Endothelial cell of umbilical vein (primary cell): ENCODE data around the gene MYRIP. TPM values are rescaled to one million over a fixed set of nuclear protein-coding genes. Genes with fewer than 3 reads are reported as not detected.
"Not testable (repeated sequence)": the region's sequence is repeated elsewhere in the genome, so short reads cannot be mapped to it uniquely, and the experiment has no call there.

Experiments
- BruUV-seq: library from RNA; stranded (reverse); fragments of 400-500 nt; replicated peaks from 2 replicates; lab custom pipeline; 2021; lab: Mats Ljungman, UMichigan
- CTCF ChIA-PET: fragments of 300-600, 350-600 bp; sonication (Branson Sonifier 250); formaldehyde crosslinking; loops from one replicate; lab custom pipeline; 2021; ENCODE audit warnings: antibody characterized with exemption, inconsistent platforms; lab: Charles Lee
- POLR2A ChIA-PET: fragments of 300-600, 350-600 bp; sonication (Branson Sonifier 250); formaldehyde crosslinking; loops from one replicate; lab custom pipeline; 2021; ENCODE audit warnings: antibody characterized with exemption, inconsistent platforms; lab: Charles Lee
- DNase-seq: peaks from one replicate; pipeline ENCODE4 v3.0.0-alpha.2; 2011; ENCODE audit warnings: low read depth, low spot score
- FAIRE-seq: peaks from 2 replicates; lab custom pipeline; 2011; peaks lifted over from hg19 to GRCh38; lab: Jason Lieb, UNC
- H2AFZ ChIP-seq: 2 replicates; pipeline ENCODE4 v1.6.0; 2012; ENCODE audit warnings: low read depth, low read length, control low read depth, inconsistent platforms
- H3K27ac ChIP-seq: 2 replicates; pipeline ENCODE4 v1.5.1; 2011; ENCODE audit warnings: low read depth, mild to moderate bottlenecking, control low read depth, low read length, moderate library complexity; ENCODE audit not compliant: insufficient read depth
- H3K27me3 ChIP-seq, 2 experiments: 2 replicates each; pipeline versions ENCODE4 v1.6.0 to v1.6.1; 2011; ENCODE audit warnings: low read length in 2 of 2, mixed read lengths in 1 of 2; ENCODE audit not compliant: control insufficient read depth in 2 of 2, insufficient read depth in 2 of 2
- H3K36me3 ChIP-seq, 2 experiments: 2 replicates in 1 of 2; 3 replicates in 1 of 2; pipeline ENCODE4 v1.5.1; 2011; ENCODE audit warnings: low read length in 2 of 2, mild to moderate bottlenecking in 1 of 2, moderate library complexity in 1 of 2; ENCODE audit not compliant: control insufficient read depth in 2 of 2, insufficient read depth in 2 of 2; ENCODE audit errors: extremely low read depth in 1 of 2
- H3K4me1 ChIP-seq: 3 replicates; pipeline ENCODE4 v1.5.1; 2011; ENCODE audit warnings: mild to moderate bottlenecking, low read length; ENCODE audit not compliant: control insufficient read depth, insufficient read depth; ENCODE audit errors: extremely low read depth
- H3K4me2 ChIP-seq: 2 replicates; pipeline ENCODE4 v1.6.1; 2011; ENCODE audit warnings: low read length, control low read depth, mixed read lengths; ENCODE audit not compliant: insufficient read depth
- H3K4me3 ChIP-seq, 3 experiments: fragments of 200-600 bp in 1 of 3; sonication (generic), shearing (Covaris generic) in 1 of 3; replicated peaks in 1 of 3; 2 replicates each; pipeline ENCODE4 v1.5.1; 2011 to 2016; ENCODE audit warnings: control low read depth in 3 of 3, low read length in 3 of 3, mild to moderate bottlenecking in 2 of 3, inconsistent platforms in 1 of 3, low read depth in 1 of 3, moderate library complexity in 1 of 3; ENCODE audit not compliant: insufficient read depth in 1 of 3
- H3K79me2 ChIP-seq: 2 replicates; pipeline ENCODE4 v1.6.0; 2012; ENCODE audit warnings: low read length, inconsistent platforms; ENCODE audit not compliant: control insufficient read depth, insufficient read depth
- H3K9ac ChIP-seq: replicated peaks from 2 replicates; pipeline ENCODE3; 2011; ENCODE audit warnings: low read length, control low read depth; ENCODE audit not compliant: insufficient read depth; ENCODE audit errors: extremely low read depth
- H3K9me1 ChIP-seq: replicated peaks from 3 replicates; pipeline ENCODE4 v1.6.0; 2011; ENCODE audit warnings: mild to moderate bottlenecking, low read length; ENCODE audit not compliant: control insufficient read depth, insufficient read depth; ENCODE audit errors: extremely low read depth
- H3K9me3 ChIP-seq: replicated peaks from 2 replicates; pipeline ENCODE4 v1.5.1; 2012; ENCODE audit warnings: low read length, inconsistent platforms; ENCODE audit not compliant: control insufficient read depth, insufficient read depth
- H4K20me1 ChIP-seq: replicated peaks from 2 replicates; pipeline ENCODE3; 2011; ENCODE audit warnings: mild to moderate bottlenecking, low read length; ENCODE audit not compliant: control insufficient read depth, insufficient read depth; ENCODE audit errors: extremely low read depth
- EZH2 ChIP-seq: IDR thresholded peaks from 2 replicates; pipeline ENCODE4 v1.6.1; 2012; ENCODE audit warnings: borderline replicate concordance, low read depth, mild to moderate bottlenecking, moderate library complexity, low read length, inconsistent platforms; ENCODE audit not compliant: severe bottlenecking
- FOS ChIP-seq: IDR thresholded peaks from 2 replicates; pipeline ENCODE4 v1.6.1; 2011; ENCODE audit warnings: mild to moderate bottlenecking, low read length, moderate library complexity, borderline replicate concordance; ENCODE audit not compliant: insufficient read depth
- GATA2 ChIP-seq: IDR thresholded peaks from 2 replicates; pipeline ENCODE4 v1.7.0; 2011; ENCODE audit warnings: low read depth, mild to moderate bottlenecking, moderate library complexity, mixed read lengths, low read length; ENCODE audit not compliant: insufficient read length, insufficient read depth
- JUN ChIP-seq: IDR thresholded peaks from 2 replicates; pipeline ENCODE4 v1.6.1; 2011; ENCODE audit warnings: borderline replicate concordance, low read depth; ENCODE audit not compliant: insufficient read length, insufficient read depth
- MYC ChIP-seq: IDR thresholded peaks from one replicate; pipeline ENCODE4 v1.6.1; 2011; ENCODE audit warnings: mild to moderate bottlenecking, low read depth, low read length
- POLR2A ChIP-seq: IDR thresholded peaks from 2 replicates; pipeline ENCODE4 v1.6.1; 2012; ENCODE audit warnings: low read depth, mild to moderate bottlenecking, control low read depth, low read length
- POLR2AphosphoS5 ChIP-seq: IDR thresholded peaks from 2 replicates; pipeline ENCODE4 v1.6.1; 2012; ENCODE audit warnings: low read depth, mild to moderate bottlenecking, control low read depth, low read length, moderate library complexity; ENCODE audit not compliant: insufficient read depth
- dilution Hi-C: fragments of 300-500 bp; cut with MboI; formaldehyde crosslinking; loops from one replicate; pipeline ENCODE4 v1.15.0; 2019; ENCODE audit warnings: low sequenced_read_pairs; ENCODE audit not compliant: extremely low pct_ligation_motif_present
- intact Hi-C: fragments of 100-400 bp; cut with micrococcal nuclease; formaldehyde crosslinking; loops from one replicate; pipeline ENCODE4 v1.10.0; 2022
- polyA plus RNA-seq, 4 experiments: library from polyadenylated mRNA; depleted of rRNA in 3 of 4; stranded (reverse) in 3 of 4; unstranded in 1 of 4; fragments of >200 nt; gene quantifications; 2 replicates each; pipeline versions ENCODE4 v1.2.1 to v1.2.3, GENCODE V29; 2011 to 2012; ENCODE audit warnings: missing spikeins in 1 of 4
- total RNA-seq: library from RNA; stranded (reverse); gene quantifications from 2 replicates; pipeline ENCODE4 v1.2.3, GENCODE V29; 2021
- TF ChIP-seq, protein P1 (sequence below): IDR thresholded peaks from 2 replicates; pipeline ENCODE4 v1.6.1; 2011; ENCODE audit not compliant: insufficient read depth, insufficient read length
- TF ChIP-seq, protein P2 (sequence below), 2 donors: IDR thresholded peaks; 1 replicate in 1 of 2; 2 replicates in 1 of 2; pipeline ENCODE4 v1.5.1; 2011; ENCODE audit warnings: low read length in 2 of 2, mild to moderate bottlenecking in 2 of 2, moderate library complexity in 2 of 2, control low read depth in 1 of 2, inconsistent platforms in 1 of 2, low read depth in 1 of 2; ENCODE audit not compliant: insufficient read depth in 1 of 2; ENCODE audit errors: extremely low read depth in 1 of 2

The MYRIP gene
- total and polyA plus RNA-seq, 2 donors (not counting 3 experiments of a cell fraction or from before 2014, with no cell fraction given) = 6.7 to 11.9 TPM

DNA sequence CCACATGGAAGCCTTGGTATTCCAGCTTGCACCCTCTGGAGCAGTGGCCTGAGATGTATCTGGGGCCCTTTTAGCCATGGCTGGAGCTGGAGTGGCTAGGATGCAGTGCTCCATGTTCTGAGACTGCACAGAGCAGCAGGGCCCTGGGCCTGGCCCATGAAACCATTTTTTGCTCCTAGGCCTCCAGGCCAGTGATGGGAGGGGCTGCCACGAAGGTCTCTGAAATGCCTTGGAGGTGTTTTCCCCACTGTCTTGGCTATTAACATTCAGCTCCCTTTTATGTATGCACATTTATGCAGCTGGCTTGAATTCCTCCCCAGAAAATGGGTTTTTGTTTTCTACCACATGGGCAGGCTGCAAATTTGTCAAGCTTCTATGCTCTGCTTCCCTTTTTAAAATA lies 43.0 kb upstream of the MYRIP start:
- H2AFZ ChIP-seq = no peak overlapping the region
- CTCF ChIA-PET = interaction anchor here (1.1 kb wide), 1 partner anchor 9 kb away, joined by 3 read pairs; no protein-coding TSS in a partner anchor
- dilution Hi-C loops = no loop called here
- H3K9me3 ChIP-seq = no peaks in the 10 kb centered on the region
- BruUV-seq = no TSS peak
- no peaks in the 10 kb centered on the region for H3K36me3 ChIP-seq
- FAIRE-seq = no peak
- no peak overlapping the region for H3K4me2 ChIP-seq
- H3K4me1 ChIP-seq = peaks cover 8% of the 10 kb centered on the region
- no peak overlapping the region for H3K27ac ChIP-seq
- no peak for DNase-seq
- H3K9ac ChIP-seq = no peak overlapping the region
- no peaks in the 10 kb centered on the region for H4K20me1 ChIP-seq
- TF ChIP-seq, protein P1, sequence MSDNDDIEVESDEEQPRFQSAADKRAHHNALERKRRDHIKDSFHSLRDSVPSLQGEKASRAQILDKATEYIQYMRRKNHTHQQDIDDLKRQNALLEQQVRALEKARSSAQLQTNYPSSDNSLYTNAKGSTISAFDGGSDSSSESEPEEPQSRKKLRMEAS = no peak
- TF ChIP-seq MYC = no peak
- TF ChIP-seq EZH2 = no peak
- TF ChIP-seq FOS = no peak
- no peak for TF ChIP-seq GATA2
- TF ChIP-seq JUN = no peak
- no peak for TF ChIP-seq POLR2AphosphoS5
- TF ChIP-seq, protein P2, sequence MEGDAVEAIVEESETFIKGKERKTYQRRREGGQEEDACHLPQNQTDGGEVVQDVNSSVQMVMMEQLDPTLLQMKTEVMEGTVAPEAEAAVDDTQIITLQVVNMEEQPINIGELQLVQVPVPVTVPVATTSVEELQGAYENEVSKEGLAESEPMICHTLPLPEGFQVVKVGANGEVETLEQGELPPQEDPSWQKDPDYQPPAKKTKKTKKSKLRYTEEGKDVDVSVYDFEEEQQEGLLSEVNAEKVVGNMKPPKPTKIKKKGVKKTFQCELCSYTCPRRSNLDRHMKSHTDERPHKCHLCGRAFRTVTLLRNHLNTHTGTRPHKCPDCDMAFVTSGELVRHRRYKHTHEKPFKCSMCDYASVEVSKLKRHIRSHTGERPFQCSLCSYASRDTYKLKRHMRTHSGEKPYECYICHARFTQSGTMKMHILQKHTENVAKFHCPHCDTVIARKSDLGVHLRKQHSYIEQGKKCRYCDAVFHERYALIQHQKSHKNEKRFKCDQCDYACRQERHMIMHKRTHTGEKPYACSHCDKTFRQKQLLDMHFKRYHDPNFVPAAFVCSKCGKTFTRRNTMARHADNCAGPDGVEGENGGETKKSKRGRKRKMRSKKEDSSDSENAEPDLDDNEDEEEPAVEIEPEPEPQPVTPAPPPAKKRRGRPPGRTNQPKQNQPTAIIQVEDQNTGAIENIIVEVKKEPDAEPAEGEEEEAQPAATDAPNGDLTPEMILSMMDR (IDR thresholded peaks at IDR 0.05; ENCODE audit: extremely low read depth in 1 of 2, insufficient read depth in 1 of 2, low read depth in 1 of 2, low read length in 2 of 2) = no peak
- no peak for TF ChIP-seq POLR2A
- POLR2A ChIA-PET = no interaction called here
- no peak overlapping the region for H3K4me3 ChIP-seq
- intact Hi-C loops = no loop called here
- no peaks in the 10 kb centered on the region for H3K9me1 ChIP-seq
- H3K27me3 ChIP-seq = no peaks in the 10 kb centered on the region
- H3K79me2 ChIP-seq = no peaks in the 10 kb centered on the region

DNA sequence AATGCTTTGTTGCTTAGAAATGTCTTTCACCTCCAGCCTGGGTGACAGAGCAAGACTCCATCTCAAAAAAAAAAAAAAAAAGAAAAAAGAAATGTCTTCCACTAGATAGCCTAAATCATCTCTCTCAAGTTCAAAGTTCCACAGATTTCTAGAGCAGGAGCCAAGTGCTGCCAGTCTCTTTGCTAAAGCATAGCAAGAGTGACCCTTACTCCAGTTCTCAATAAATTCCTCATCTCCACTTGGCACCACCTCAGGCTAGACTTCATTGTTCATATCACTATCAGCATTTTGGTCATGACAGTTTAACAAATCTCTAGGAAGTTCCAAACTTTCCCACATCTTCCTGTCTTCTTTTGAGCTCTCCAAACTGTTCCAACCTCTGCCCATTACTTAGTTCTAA lies 42.5 kb upstream of the MYRIP start:
- H3K4me1 ChIP-seq, POLR2A ChIA-PET, H3K27ac ChIP-seq, FAIRE-seq, dilution Hi-C loops, H3K36me3 ChIP-seq, DNase-seq, intact Hi-C loops, H3K27me3 ChIP-seq, CTCF ChIA-PET, H3K4me3 ChIP-seq, H3K9me1 ChIP-seq, H4K20me1 ChIP-seq, H3K79me2 ChIP-seq, H3K4me2 ChIP-seq, H3K9ac ChIP-seq, H3K9me3 ChIP-seq, BruUV-seq, H2AFZ ChIP-seq: not testable (repeated sequence)

DNA sequence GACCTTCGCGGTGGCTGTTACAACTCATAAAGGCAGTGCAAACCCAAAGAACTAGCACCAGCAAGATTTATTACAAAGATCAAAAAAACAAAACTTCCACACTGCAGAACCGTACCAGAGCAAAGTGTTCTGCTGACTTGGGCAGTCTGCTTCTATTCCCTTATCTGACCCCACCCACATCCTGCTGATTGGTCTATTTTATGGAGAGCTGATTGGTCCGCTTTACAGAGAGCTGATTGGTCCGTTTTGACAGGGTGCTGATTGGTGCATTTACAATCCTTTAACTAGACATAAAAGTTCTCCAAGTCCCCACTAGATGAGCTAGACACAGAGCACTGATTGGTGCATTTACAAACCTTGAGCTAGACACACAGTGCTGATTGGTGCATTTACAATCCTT lies 31.2 kb upstream of the MYRIP start:
- H3K27me3 ChIP-seq, H4K20me1 ChIP-seq, H3K4me2 ChIP-seq, H3K9me1 ChIP-seq, H3K9me3 ChIP-seq, H2AFZ ChIP-seq, POLR2A ChIA-PET, CTCF ChIA-PET, H3K79me2 ChIP-seq, intact Hi-C loops, H3K9ac ChIP-seq, H3K4me1 ChIP-seq, dilution Hi-C loops, H3K36me3 ChIP-seq, FAIRE-seq, DNase-seq, H3K27ac ChIP-seq, BruUV-seq, H3K4me3 ChIP-seq: not testable (repeated sequence)
